HG02588 (cell line): ENCODE measurements around the gene PLPP7.

Experiments used
- ATAC-seq: cut with Tn5 transposase; IDR thresholded peaks from one replicate; pipeline ENCODE4 v1.9.1; 2021; ENCODE audit warnings: mild to moderate bottlenecking, moderate library complexity; ENCODE audit not compliant: unreplicated experiment

The PLPP7 gene

DNA sequence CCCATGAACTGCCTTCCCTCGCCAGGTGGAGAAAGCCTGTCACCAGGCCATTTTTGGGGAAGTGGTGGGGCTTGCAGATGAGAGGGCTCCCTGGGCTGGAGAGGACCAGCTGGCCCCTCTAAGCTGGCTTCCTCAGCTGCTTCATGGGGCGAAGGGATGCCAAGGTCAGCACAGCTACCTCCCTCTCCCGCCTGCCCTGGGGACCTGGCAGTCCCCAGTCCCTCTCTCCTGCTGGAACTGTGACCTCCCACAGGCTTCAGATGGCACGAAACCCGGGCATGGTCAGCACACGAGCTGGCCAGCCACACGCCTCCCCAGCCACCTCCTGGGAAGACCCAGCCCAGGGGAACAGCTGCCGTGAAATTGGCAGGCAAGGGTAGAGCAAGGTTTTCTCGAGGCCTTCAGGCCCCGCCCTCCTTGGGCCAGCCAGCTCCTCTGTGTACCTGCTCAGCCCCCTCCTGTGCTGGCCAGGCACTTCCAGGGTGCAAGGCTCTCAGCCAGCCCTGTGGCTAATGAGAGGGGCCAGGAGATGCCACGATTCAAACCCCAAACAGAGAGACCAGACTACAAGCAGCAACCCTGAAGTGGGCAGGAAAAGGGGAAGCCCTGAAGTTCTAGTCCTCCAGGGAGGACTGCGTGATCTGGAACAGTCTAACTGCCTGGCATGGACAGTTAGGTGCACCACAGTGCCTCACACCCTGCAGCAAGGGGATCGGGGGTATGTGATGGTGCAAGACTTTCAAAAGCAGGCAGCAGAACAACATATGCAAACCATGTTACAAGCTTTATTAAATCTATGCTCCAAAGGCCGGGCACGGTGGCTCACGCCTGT is 12.9 kb downstream of the PLPP7 start:
- ATAC-seq = no peak

DNA sequence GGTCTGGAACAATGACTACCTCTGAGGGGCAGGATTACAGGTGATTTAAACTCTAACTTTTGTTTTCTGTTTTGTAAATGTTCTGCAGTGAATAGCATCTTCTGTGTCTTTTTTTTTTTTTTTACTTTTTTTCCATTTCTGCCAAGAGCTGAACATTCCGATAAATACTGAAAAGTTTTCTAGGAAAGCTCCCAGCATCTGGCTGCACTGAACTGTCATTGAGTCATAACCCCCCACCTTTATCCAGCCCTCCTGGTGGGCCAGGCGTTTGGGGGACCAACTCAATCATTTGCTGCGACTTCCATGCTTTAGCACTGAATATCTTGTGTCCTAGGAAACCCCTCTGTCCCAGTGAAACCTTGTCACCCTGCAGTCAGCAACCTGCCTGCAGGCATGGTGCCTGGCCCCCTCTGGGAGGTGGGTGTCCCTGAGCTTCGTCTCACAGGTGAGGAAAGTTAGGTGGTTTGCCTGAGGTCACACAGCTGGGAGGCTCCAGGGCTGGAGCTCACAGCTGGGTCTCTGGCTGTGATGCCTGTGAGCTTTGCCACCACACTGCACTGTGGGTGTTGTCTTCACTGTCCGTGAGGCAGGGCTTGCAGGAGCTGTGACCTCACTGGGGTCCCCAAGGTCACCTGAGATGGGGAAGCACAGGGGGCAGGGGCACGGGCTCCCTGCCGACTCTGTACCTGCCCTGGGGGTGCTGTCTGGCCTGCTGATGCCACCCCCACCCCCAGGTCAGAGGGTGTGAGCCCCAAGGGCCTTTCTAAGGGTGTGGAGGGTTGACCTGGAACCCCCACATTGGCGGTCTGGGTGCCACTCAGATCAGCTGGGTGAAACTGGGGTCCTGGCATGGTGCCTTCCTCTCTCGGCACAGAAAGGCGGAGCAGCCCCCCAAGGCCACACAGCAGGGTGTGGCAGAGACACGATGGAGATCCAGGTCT is 14.1 kb downstream of the PLPP7 start:
- no peak for ATAC-seq

DNA sequence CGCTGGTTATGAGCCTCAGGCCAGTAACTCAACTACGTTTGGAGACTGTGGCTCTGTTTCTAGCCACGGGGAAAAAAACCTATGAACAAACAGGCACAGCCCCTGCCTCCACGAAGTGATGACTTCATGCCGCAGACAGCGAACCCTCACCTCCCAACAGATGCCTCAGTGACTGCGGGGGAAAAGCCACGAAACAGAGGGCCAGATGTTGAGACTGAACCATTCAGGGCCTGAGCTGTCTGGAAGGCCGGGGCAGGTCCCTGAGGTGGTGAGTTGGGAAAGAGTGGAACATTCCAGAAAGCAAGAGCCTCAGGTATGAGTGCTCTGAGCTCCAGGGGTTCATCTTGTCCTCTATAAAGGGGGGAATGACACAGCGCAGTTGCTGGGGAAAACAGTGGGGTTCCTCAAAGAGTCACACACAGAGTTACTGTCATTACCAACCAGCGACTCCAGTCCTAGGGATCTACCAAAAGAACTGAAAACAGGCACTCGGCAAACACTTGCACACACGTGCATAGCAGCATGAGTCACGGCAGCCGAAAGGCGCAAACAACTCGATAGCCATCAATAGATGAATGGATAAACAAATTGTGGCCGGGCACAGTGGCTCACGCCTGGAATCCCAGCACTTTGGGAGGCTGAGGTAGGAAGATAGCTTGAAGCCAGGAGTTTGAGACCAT is 15.3 kb downstream of the PLPP7 start:
- no peak for ATAC-seq

DNA sequence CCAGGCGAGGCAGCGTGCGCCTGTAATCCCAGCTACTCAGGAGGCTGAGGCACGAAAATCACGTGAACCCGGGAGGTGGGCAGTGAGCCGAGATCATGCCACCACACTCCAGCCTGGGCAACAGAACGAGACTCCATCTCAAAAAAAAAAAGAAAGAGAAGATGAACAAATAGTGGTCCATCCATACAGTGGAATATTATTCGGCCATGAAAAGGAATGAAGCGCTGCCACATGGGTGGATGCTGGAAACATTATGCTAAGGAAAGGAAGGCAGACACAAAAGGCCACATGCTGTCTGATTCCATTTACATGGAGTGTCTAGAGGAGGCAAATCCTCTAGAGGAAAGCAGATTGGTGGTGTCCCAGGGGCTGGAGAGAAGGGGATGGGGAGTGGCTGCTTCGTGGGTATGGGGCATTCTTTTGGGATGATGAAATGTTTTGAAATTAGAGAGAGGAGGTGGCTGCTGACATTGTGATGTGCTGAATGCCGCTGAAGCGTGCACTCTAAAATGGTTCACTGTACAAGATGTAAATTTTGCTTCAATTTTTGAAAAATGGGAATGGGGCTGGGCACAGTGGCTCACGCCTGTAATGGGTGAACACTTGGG is 17.0 kb downstream of the PLPP7 start:
- no peak for ATAC-seq

DNA sequence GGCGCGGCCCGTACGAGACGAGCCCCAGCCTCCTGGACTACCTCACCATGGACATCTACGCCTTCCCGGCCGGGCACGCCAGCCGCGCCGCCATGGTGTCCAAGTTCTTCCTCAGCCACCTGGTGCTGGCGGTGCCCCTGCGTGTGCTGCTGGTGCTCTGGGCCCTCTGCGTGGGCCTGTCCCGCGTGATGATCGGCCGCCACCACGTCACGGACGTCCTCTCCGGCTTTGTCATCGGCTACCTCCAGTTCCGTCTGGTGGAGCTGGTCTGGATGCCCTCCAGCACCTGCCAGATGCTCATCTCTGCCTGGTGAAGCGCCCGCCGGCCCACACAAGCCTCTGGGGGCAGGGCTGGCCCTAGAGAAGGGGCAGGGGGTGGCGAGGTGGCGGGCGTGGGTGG is 18.5 kb downstream of the PLPP7 start:
- ATAC-seq = no peak

DNA sequence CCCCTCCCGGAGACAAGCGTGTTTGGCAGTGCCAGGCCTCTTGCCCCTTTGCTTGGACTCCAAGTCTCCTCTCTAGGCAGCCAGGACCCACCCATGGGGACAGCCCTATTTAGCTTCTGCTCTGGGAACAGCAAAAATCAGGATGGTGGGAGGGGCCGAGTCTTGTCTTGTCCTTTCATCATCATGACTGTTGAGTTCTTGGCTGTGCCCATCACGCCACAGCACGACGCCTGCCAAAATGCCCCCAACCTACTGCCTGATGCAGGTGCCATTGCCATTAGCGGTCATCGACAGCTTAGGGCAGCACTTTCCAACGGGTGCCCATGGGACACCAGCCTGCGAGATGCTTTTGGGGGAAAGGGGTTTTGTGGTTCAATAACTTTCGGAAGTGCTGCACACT is 18.9 kb downstream of the PLPP7 start:
- no peak for ATAC-seq

DNA sequence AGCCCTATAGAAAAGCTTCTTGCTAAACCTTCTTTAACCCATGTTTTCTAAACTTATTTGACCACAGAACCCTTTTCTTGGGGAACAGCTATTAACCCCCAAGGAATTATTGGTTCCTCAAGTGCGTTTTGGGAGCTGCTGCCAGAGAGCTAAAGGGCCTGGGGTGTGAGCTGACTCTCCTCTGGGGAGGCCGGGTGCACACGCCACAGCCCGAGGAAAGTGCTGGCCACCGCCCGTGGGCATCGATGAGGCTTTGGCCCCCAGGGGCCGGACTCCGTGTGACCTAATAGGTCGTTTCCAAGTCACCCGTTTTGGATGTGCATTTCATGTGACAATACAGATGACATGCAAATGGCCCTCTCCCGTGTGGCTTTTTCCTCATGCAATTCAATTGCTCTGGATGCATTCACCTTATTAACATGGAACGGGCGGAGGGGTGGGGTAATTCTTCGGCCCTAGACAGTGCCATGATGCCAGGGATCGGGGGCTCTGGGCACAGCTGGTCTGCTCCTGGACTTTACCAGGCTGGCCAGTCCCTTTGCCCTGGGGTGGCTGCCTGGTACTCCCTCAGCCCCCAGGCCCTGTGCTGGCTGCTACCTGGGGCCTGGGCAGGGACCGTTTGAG is 19.5 kb downstream of the PLPP7 start:
- no peak for ATAC-seq

DNA sequence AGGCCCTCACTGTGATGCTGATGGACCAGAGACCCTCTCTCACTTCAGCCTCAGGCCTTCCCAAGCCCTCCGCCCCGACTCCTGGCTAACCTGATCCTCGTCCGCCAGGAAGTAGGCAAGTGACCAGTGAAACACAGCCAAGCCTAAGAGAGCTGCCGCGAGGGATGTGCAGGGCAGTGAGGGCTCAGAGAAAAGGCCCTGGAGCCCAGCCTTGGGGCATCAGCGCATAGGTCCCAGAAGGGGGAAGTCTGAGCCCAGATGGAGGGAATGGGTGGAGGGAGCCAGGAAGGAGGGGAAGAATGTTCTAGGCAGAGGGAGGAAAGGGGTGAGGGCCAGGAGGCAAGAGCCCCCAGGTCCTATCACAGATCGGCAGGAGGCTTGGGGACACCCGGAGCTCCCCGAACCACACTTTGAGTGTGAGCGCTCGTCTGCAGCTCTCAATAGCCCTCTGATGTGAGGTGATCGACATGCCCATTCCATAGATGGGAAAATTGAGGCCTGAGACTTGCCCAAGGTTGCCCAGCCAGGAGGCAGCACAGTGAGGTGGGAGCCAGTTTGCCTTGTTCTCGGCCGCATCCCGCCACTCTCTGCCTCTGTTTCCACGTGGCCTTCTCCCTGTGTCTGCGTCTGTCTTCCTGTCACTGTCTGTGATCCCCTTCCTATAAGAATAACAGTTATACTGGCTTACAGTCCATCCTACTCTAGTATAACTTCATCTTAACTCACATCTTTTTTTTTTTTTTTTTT is 20.2 kb downstream of the PLPP7 start:
- no peak for ATAC-seq

DNA sequence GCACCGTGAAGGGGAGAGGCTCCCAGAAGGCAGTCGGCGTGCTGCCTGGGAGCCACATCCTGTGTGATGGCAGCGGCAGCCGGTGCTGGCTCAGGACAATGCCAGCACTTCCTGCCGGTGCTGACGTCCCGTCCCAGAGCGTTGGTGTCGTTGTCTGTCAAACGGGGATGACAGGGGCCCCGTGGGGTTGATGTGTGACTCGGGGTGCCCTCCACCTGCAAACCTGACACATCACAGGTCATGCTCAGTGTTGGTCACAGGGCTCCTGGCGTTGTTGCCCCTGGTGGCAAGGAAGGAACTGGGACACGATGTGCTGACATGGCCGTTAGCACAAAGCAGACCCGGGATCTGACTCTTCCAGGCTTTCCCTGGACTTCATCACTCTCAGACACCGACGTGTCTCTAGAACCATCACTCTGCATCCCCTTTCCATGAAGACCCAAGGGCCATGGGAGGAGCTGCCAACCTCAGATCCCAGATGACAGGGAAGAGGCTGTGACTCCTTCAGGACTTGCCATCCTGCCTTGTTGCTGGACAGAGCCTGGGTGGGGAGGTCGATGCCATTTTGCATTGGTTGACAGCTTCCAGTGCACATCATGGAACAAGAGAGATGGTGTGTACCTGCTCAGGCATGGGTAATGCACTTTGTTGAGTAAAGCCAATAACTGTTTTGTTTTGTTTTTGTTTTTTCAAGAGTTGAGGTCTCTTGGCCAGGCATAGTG is 21.5 kb downstream of the PLPP7 start:
- no peak for ATAC-seq

DNA sequence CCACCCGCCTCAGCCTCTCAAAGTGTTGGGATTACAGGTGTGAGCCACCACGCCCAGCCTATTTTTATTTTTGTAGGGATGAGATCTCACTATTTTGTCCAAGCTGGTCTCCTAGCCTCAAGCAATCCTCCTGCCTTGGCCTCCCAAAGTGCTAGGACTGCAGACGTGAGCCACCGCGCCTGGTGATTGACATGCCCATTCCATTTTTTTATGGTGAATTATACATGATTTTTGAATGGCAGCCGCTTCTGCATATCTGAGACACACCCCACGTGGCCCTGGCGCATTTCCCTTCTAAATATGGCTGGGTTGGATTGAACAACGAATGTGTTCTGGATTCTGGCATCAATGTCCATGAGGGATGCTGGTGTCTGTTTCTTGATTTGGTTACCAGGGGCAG is 22.7 kb downstream of the PLPP7 start:
- no peak for ATAC-seq

DNA sequence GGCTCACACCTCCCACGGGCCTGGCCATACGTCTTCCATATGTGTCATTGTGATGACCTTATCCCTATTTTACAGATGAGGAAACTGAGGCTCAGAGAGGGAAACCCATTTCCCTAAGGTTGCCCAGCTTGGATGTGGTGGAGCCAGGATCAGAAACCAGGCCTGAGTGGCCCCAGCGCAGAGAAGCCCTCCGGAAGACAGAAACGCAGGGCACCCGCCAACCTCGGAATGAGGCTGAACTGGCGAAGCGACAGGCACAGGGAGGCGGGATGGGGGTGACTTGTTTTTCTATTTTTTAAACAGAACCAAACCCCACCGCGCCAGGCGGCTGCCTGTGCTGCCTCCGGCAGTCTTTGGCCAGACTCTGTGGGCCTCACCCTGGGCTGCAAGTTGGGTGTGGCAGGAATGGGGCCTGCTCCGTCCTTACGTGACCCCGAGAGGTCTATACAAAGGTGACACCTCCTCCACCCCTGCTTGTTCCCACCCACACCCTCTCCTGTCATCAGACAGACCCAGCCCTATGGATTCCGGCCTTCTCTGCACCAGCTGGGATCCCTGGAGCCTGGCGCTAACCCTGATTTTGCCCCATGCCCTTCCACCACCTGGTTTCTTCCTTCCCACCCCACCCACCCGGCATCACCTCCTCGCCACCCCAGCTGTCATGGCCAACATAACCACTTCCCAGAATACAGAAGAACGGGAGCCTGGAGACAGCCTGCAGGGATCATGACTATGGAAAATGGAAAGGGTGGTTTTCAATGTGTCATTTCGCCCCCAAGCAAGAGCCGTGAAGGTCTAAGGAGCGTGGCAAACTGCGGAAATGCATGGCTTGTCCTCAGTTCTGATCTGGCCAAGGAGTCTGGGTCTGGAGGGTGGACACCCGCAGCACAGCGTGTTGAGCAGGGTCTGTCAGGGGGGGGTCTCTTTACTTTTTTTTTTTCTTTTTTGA is 23.6 kb downstream of the PLPP7 start:
- ATAC-seq = no peak

DNA sequence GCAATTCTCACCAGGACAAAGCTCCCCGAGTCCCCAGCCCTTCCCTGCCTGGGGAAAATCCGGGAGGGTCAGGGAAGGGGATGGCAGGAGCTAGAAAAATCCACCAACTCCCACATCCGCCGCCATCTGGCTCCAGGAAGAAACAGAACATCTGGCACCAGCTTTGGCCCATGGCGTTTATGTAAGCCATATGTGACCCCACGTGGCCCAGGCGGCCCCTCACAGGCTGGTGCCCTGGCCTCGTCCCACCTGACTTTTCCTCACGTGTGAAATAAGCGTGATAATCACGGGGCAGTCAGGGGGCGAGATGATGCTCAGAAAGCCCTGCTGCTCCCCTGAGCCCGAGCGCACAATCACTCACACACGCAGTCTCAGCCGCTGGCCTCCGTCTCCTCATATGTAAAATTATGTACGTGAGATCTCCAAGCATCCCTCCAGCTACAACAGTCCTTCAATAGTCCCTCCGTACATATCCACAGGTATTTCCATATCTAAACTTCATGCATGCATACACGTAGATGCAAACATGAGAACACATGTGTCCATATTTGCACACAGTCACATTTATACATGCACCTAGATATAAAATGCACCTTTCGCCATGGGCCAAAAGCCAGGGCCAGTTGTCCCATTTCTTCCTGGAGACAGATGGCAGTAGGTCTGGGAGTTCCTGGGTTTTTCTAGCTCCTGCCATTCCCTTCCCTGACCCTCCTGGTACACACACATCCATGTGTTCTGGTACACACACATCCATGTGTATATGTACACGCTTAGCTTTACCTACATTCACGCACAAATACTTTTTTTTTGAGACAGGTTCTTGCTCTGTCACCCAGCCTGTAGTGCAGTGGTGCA is 28.9 kb downstream of the PLPP7 start:
- ATAC-seq = no peak

DNA sequence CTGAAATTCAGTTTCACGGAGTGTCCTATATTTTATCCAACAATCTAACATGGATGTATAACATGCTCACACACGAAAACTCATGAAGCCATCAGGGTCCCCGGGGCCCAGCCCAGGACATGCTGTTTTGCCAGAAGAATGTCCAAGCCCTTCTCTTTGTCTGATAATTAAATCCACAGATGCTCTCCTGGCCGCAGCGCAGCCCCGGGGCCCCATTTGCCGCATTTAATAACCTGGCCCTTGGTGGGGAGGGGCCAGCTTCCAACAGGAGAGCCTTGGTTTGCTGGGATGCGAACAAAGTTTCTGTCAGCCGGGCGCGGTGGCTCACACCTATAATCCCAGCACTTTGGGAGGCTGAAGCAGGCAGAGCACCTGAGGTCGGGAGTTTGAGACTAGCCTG is 30.0 kb downstream of the PLPP7 start:
- no peak for ATAC-seq

DNA sequence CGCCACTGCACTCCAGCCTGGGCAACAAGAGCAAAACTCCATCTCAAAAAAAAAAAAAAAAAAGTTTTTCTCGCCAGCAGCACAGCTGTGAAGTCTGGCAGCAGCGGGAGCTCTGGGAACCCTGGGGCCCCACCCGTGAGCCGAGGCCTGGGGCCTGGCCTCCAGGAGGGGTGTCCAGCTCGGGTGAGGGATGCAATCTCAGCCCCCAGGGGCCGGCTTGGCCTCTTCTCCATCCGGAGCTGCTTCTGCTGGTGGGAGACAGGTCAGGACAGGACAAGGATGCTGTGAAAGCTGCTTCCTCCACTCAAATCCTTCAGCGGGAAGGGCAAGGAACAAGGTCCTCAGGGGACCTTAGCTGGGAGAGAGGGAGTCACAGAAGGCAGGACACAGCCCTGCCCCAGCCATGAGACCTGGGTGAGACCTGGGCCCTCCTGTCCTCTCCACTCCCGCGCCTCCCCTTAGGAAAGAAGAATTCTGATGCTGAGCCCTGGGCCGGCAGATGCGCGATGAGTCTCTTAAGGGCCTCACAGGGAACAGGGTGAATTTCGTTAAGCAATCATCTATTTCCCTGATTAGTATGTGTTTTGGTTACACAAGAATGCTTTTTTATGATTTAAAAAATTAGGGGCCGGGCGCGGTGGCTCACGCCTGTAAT is 30.6 kb downstream of the PLPP7 start:
- no peak for ATAC-seq

DNA sequence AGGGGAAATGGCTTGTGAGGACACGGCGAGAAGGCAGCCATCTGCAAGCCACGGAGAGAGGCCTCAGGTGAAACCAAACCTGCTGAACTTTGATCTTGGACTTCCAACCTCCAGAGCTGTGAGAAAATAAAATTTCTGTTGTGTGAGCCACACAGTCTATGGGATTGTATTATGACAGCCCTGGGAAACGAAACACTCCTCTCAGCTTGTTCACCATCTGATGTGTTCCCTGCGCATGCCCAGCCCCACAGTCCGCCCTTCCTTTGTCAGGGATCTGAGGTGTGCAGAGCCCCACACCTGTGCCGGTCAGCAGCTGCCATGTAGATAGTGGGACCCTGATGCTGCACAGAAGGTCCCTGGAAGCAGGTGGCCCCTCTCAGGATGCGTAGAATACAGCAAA is 34.1 kb downstream of the PLPP7 start:
- no peak for ATAC-seq
